Measurements from ENCODE around the gene NAV2.
A peak's percentile ranks its signal among the peaks of the same experiment; 100 is the strongest.

The NAV2 gene

DNA sequence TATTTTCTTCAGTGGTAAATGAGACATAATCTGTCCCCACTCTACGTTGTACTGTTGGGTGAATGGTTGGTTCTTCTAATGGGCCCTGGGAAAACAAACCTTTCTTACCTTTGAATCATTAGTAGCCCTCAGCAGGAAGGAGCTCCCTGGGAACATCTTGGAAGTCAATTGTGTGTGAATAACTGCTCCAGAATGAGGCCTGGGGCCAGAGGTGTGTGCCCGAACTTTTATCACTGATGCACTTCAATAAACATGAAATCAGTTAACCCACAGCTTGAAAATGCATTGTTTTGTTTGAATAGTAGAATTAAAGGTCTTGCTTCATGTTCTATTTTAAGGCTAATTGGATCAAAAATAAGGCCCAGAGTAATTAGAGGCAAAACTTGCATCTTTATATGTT, 67.1 kb downstream of the NAV2 start:
- DNase-seq (ENCODE audit: low spot score) = no peak

DNA sequence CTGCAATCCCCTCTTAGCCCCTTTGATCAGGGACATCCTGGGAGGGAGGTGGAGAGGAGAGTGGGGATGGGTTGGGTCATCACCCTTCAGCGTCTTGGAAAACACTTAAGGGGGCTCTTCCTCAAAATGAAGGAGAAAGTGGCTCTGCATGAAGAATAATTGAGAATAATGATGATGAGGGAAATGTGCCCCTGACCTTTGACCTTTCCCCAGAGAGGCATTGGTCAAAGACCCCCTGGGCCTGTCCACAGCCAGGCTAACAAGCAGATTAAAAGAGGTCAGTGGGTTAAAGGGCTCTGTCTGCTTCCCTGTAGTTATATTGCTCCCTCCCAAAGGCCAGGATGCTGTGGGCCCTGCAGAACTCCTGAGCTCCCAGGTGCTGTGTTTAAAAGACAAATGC, 68.7 kb downstream of the NAV2 start:
- DNase-seq (ENCODE audit: low spot score) = no peak

DNA sequence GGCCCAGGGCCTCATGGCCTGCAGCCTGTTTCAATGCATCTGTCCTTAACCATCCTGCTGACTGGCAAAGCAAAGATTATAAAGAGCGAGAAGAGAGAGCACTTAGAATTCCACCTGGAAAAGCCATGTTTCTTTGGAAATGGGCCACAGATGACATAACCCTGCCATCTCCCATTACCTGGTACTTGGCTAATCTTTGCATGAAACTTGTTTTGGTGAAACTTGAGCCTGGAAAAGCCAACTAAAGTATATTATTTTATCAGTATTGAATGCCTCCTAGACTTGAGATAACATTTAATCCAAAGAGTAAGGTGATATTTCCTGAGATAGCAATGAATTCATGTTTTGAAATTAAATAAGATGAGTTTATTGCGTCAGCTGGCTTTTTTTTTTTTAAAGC, 72.6 kb downstream of the NAV2 start:
- DNase-seq (ENCODE audit: low spot score) = no peak

DNA sequence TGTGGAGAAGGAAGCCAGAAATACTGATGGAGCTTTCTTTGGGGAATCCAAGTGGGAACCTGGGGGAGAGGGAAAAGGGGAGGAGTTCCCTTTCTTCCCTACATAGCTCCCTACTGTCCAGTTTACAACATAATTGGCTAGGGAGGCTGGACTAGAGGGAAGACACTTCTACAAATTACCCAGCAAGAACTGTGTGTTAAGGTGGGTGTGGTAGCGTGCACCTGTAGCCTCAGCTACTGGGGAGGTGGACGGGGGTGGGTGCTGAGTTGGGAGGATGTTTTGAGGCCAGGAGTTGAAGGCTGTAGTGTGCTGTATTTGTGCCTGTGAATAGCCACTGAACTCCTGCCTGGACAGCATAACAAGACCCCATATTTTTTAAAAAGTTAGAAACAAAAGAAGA, 74.0 kb downstream of the NAV2 start:
- DNase-seq (ENCODE audit: low spot score) = no peak

DNA sequence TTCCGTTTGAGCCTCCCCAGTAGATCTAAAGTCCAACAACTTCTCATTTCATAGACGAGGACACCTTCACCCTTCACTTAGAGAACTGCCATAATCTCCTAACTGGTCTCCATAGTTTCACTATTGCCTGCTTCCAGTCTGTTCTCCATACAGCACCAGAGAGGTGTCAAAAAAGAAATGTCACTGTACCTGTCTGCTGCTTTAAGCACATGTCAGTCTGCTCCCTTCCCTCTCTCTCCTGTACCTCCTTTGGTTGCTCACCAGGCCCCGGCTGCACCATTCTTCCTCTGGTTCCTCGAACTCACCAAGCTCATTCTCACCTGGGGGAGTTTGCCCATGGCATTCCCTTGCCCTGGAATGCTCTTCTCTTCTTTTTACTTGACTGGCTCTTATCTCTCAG, 75.8 kb downstream of the NAV2 start:
- no peak for DNase-seq (ENCODE audit: low spot score)

DNA sequence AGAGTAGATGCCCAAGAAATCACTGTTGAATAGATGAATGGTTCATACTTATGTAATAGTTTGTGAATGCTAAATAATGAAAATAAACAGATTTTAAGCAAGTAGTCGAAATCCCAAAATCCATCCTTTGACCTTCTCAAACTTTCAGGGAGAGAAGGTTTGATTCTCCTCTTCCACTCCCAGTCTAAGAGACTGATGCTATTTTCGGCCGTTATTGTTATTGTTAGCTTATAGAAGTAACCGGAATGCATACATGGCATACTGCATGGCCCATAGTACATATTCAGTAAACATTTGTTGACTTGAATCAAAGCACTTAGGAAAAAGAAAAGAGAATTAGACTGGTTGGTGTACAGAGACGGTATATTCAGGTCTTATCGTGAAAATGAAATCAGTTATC, 76.6 kb downstream of the NAV2 start:
- DNase-seq (ENCODE audit: low spot score) = no peak

DNA sequence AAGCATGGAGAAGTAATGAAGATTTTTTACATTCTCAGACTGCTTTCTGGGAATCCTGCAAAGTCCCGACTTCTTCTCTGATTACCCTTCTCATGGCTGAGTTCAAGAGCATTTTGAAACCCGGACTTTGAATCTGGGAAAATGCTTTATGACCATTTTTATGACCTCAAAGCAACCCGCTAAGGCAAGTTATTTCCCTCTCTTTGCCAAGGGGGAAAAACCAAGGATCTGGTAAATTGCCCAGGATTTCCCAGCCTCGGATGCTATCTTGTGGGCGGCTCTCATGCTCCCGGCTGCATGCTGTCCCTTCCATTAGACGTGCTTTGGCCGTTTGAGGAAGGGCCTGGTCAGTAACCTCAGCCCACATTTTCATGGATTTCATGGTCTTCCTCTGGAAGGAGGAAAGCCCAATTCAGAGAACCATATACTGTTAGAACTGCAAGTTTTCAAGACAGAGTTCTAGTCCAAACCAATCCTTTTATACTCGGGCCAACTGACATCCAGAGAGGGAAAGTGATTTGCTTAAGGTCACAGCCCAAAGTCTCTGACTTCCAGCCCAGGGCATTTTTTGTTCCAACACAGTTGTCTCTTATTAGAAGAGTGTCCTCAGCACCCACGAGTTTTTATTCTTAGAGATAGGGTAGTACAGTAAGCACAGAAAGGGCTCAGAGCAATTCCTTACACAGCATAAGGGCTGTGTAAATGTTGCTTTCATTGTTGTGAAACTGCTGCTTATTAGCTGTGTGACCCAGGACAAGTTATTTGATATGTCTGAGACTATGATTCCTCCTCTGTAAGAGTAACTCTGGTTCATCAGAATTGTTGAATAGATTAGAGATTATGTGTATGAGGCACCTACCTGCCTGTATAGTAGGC, 77.4 kb downstream of the NAV2 start:
- DNase-seq (ENCODE audit: low spot score) = no peak

DNA sequence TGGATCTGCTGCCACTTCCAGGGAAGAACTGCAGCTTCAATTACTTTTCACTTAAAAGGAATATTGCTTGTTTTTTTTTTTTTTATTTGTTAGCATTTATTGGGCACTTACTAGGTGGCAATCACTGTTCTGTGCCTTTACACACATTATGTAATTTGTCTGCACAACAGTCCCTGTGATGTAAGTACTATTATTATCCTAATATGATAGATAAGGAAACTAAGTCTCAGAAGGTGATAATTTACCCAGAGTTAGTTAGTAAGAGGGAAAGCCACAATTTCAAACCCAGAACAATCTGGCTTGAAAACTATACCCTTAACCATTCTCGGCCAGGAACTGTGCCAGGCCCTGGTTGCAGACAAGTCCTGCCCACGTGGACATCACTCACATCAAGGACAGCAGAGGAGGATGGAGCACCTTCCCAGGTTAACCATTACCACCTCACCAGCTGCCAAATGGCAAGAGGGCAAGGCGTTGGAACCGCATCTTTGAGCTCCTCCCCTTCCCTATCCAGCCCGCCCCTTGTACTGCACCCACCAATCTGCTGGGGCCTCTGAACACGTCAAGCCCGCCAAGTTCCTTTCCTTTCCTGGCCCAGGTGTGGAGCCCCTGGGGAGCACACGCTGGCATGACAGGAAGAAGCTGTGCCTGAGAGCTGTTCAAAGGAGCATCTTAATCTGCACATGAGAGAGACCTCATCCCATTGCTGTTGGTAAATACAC, 78.4 kb downstream of the NAV2 start:
- no peak for DNase-seq (ENCODE audit: low spot score)

DNA sequence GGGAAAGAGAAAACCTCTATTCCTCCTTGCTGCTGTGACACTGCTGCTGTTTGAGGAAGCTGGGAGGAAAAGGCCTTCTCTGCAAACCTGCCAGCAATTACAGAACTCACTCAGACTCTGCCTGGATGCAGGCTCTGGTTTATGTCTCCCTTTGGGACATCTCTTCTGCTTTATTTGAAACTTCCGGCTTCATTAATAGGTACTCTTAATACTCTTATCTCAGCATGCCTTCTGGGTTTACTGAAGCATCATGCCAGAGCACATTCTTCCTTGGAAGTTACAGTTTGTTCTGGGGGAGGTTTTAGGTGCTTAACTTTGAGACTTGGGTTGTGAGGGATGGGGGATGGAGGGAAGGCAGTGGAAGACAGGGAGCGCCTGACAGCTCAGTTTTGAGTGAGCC, 79.9 kb downstream of the NAV2 start:
- no peak for DNase-seq (ENCODE audit: low spot score)

DNA sequence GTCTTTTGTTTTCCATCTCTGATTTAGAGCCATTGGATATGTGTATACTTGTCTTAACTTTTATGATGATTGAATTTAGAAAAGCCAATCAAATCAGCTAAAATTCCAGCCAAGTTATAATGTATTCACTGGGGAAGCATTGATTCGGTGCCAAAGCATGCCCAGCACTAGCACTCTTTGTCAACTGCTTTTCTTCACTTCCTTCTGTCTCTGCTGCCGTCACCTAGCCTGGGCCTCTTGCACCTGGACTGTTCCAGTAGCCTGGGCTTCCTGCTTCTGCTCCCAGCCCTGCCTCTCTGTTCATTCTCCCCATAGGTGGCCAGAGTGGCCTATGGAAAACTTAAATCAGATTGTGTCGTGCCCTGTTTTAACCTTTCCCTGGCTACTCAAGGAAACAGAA, 80.7 kb downstream of the NAV2 start:
- DNase-seq (ENCODE audit: low spot score) = no peak

DNA sequence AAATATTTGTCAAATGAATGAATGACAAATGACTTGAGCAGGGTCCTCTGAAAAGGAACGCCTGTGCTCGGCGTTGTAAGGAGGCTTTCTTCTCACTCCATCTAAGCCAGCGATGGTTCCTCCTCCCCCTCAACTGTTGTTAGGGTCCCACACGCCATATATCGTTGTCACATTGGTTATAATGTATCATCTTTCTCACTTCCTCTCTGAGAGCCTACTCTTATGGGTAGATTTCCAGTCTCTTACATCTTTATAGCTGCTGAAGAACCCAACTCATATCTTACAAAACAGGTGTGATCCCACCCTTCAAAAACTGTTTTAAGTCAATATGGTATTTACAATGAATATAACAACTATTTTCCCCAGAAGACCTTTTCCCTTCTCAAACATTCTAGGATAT, 81.5 kb downstream of the NAV2 start:
- no peak for DNase-seq (ENCODE audit: low spot score)

DNA sequence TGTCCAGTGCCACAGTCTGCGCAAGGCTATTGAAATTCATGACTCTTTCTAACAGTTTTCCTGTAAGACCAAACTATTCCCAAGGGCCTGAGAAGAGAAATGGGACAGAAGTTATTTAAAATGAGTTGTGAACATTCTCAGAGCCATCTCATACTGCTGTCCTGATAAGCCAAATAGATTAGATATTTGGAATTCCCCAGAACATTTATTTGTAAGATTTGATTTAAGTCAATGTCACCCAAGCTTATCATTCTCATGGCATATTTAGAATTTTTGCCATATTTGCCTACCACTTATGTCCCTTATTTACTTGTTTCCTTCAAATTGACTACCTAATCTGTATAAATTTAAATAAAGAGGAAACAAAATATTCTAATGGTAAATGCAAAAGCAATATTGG, 82.4 kb downstream of the NAV2 start:
- DNase-seq (ENCODE audit: low spot score) = no peak

DNA sequence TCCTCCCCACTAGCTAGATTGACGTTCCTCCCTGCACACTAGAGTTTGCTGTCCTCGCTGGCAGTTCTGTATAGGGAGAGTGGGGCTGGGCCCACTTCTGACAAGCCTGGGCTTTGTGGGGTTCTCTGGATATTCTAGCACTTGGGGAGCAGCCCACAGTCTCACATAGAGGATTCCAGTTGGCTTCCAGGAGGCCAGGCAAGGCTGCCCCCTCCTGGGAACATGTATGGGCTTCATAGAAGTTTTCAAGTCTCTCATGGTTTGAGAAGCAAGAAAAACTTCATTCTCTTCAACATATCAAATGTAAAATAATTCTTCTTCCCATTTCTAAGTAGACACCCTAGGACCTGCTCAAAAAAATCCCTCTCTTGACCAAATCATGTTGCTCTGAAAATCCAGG, 87.5 kb downstream of the NAV2 start:
- DNase-seq (ENCODE audit: low spot score) = no peak

DNA sequence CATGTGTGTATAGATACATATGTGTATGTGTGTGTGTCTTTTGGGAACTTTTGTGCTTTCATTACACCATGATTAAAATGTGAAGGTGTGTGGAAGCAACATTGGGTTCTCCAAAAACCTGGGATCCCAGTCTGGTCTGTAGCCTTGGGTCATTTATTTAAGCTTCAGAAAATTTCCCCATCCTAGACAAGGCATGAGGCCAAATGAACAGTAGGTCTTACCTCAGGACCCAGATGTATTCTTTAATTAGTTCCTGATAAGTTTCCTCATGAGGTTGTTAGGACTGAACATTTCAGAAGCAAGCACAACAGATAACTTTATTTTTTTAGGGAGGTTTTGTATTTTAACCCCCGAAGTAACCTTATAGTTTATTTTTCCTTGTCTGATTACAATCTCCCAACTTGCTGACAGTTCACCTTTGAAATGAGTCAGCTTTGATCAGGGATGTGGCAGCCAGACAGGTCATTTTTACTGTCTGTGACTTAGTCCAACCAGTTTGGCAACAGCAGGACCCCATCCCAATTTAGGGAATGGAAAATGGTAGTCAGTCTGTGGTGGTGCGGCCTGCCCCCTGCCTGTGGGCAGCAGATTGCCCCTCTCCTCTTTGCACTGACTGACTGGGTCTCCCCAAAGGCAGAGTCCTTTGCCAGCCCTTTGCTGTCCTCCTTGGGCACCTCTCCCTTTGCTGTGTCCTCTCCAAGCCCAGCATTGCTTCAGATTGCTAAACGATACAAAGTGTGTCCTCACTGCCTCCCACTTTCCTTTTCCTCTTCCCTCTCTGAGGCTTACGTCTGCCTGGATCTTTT, 88.3 kb downstream of the NAV2 start:
- DNase-seq (ENCODE audit: low spot score) = no peak

DNA sequence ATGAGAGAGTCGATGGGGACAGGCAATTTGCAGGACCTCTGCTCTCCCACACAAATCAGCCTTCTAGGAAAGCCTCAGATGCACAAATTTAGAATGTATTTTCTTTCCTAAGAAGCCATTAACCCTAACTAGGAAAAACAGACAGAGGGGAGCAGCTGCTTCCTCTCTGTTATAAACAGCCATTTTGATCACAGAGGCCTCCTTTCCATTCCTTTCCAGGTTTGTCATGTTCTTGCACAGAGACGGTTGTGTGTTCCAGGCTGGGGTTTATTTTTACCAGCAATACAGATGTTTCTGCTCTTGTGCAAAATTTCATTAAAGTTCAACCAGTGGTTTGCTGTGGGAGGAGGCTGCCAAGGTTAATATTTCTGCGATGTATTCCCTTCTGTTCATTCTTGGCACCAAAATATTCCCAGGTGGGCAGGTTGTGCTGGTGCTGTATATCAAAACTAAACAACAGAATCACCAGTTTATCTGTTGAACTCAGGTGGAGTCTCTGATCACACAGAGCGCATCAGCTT, 90.2 kb downstream of the NAV2 start:
- no peak for DNase-seq (ENCODE audit: low spot score)

DNA sequence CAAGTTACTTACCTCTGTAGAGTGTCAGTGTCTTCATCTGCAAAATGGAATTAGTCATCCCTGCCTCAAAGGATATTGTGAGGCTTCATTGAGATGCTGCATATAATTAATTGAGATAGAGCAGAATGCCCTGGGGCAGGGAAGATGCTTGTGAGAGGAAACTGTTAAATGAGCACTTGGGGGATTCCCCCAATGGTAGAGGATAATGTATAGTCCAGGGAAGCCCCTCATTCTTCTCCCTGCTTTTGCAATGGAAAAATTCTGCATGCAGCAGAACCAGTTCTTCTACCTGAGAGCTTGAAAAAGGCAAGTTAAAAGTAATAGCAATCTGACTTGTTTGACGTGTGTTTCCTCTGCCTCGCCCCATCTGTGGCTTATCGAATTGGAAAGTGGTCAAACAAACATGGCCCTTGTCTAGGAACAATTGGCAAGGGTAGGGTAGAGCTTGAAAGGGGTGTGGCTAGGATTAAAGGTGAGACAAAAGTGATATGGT, 90.9 kb downstream of the NAV2 start:
- DNase-seq (ENCODE audit: low spot score) = no peak

DNA sequence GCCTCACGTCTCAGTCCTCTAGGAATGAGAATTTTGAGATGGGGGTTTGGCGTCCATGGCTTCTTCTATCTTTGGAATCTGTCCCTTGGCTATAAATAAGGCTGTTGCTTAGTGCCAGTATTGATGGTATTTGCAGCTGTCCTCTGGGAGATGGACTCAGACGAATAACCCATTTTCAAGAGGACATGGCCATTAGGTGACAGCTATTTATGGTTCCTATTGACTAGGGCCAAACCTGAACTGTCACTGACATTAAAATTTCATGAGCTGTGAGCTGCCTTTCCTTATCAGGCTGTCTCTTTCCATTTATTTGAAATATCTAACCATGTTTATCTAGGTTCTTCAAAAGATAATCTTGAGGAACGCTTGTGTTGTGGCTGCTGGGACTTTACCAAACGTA, 92.7 kb downstream of the NAV2 start:
- DNase-seq (ENCODE audit: low spot score) = no peak

DNA sequence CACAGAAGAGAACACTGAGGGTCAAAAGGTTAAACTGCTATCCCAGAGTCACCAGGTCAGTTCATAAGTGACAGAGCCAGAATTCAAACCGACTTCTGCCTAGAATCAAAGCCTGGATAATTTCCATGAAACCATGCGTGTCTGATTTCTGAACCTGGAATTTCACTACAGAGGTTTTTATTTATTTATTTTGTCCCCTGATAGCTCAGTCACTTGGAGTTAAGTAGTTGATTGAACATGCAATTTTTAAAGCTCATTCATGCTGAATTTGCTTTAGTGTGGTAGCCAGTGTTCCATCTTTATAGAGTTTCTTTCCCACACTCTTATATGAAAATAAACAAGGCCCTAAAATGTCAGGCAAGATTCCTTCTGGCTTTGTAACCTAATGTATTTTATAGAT, 93.2 kb downstream of the NAV2 start:
- no peak for DNase-seq (ENCODE audit: low spot score)

DNA sequence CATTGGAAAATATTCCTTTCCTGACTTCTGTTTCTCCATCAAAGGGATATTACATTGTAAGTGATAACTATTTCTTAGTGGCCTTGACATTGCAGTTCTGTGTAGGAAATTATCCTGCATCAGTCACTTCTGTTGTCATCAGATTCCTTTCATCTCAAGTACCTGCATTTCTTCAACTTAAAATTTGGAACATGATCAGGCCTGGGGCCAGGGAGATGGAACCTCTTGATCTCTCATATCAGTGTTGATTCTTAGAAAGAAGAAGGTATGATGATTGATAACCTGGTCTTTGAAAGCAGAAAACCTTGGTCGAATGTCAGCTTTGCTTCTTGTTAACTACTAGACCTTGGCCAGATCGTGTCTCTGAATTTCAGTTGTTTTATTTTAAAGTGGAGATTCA, 93.6 kb downstream of the NAV2 start:
- DNase-seq (ENCODE audit: low spot score) = no peak

DNA sequence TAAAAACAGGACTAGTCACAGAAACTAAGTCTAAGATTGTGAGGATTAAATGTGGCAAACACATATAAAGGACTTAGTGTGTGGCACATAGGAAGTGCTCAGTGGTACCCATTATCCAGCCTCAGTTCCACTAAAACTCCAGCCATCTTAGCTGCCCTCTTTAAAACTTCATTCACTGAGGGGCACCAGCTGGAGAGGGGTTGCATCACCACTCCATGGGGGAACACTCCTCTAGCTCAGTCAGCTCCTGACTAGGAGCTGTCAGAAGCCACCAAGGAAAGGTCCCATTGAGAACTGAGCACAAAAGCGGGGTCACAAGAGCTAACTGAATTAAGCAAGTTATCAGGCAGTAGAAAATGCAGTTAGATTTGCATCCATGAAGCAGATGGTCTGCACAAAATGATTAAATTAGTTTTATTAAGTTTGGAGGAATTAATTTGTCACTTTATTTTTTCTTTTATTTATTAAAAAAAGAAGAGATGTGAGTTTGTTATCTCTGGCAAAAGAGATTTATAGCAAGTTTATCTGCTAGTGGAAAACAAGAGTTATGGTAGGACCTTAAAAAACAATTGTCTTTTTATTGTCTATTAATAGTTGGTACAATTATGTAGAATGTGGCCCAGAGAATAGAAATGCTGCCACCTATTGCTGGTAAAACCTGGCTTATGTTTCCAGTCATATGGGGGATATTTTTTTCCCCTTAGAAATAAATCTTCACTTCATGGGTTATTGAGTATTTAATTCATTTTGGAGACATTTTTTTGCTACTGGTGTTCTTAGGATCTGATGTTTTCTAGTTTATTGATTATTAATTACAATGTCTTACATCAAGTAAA, 95.7 kb downstream of the NAV2 start:
- peak; percentile 5 for DNase-seq (ENCODE audit: low spot score)

DNA sequence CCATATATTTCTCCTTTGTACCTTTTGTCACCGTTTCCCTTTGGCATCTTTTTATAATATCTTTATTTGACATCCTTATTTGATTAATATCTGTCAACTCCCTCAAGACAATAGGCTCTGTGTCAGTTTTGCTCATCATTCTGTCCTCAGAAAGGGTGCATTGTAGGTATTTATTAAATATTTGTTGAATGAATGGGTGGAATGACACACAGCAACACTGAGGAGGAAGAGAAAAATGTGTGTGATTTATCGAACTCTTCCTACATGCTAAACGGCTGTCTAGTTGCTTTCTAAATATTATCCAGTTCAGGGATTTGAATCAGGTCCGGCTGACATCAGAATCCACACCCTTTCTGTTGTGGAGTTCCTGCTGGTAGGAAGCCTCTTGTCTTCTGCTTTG, 98.2 kb downstream of the NAV2 start:
- DNase-seq (ENCODE audit: low spot score) = no peak

DNA sequence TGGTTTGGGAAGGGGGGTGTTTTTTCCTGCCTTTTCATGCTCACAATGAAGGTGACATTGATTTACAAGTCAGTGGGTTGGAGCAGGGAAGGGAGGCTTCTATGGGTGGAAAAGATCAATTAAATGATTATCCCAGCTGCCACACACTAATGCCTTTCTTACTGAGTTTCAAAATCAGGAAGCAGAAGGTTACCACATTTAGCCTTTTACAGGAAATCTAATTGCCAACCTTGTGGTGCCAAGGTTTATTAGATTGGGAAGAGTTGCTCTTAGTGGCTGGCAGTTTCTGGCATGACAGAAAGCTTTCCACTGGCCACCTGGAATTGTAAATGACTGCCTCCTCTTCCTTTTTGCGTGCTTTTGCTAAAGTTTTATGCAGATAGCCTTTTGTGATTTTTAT, 98.7 kb downstream of the NAV2 start:
- DNase-seq (ENCODE audit: low spot score) = no peak

Measured in kidney capillary endothelial cell (primary cell).